Ascending aorta (tissue), 2 donors: Measurements from ENCODE around the gene MMD2. TPM values are rescaled to one million over a fixed set of nuclear protein-coding genes. Genes with fewer than 3 reads are reported as not detected.

Experiments used
- DNase-seq, 2 donors: peaks; one replicate each; pipeline ENCODE4 v3.0.0-alpha.2; 2019; ENCODE audit warnings: low spot score in 2 of 2
- H3K27ac ChIP-seq, 2 donors: fragments of 200-600 bp; sonication (generic); one replicate each; pipeline ENCODE4 v1.5.1; 2016 to 2017; ENCODE audit warnings: mild to moderate bottlenecking in 1 of 2
- H3K27me3 ChIP-seq: fragments of 200-600 bp; sonication (generic); one replicate; pipeline ENCODE4 v1.5.1; 2017
- H3K36me3 ChIP-seq, 2 donors: fragments of 200-600 bp; sonication (generic); one replicate each; pipeline ENCODE4 v1.5.1; 2016
- H3K4me1 ChIP-seq, 2 donors: fragments of 200-600 bp; sonication (generic); one replicate each; pipeline ENCODE4 v1.5.1; 2016 to 2017; ENCODE audit warnings: mild to moderate bottlenecking in 1 of 2
- H3K4me3 ChIP-seq, 2 donors: fragments of 200-600 bp; sonication (generic); one replicate each; pipeline ENCODE4 v1.5.1; 2016 to 2017; ENCODE audit warnings: mild to moderate bottlenecking in 1 of 2
- H3K9me3 ChIP-seq, 2 donors: fragments of 200-600 bp; sonication (generic); one replicate each; pipeline ENCODE4 v1.5.1; 2016
- CTCF ChIP-seq, 3 experiments: fragments of 200-600 bp in 2 of 3; fragments of 450-650 bp in 1 of 3; sonication (generic) in 2 of 3; IDR thresholded peaks; one replicate each; pipeline ENCODE4 v1.5.1; 2016 to 2019; ENCODE audit warnings: antibody characterized with exemption in 3 of 3, mild to moderate bottlenecking in 1 of 3, moderate library complexity in 1 of 3
- intact Hi-C: fragments of 100-400 bp; cut with DNase I; formaldehyde crosslinking; loops from one replicate; pipeline ENCODE4 v1.15.1; 2023
- total RNA-seq: library from RNA; depleted of rRNA; stranded (reverse); fragments of >200 nt; gene quantifications from one replicate; pipeline ENCODE4 v1.1.0, GENCODE V29; 2016

MMD2 gene
- total RNA-seq, 1 donor from 2014 or later = not detected

- Histone ChIP-seq H3K36me3 (no peaks in the 10 kb centered on the region), H3K4me3 (peak within 1 kb of the TSS; percentile 66 to 80), H3K4me1 (peaks cover 2 to 4% of the 10 kb centered on the region in 2 donors), H3K9me3 (no peaks in the 10 kb centered on the region), H3K27me3 (no peaks in the 10 kb centered on the region), H3K27ac (peak within 1 kb of the TSS; percentile 72 to 82)
- intact Hi-C loops = loop anchor here (1.0 to 10.0 kb wide), 8 partner anchors 51 to 243 kb away; partner anchors contain the start of genes AP5Z1, FOXK1 and RBAK
- peak; percentile 68 to 89 (median 86) for TF ChIP-seq CTCF (IDR thresholded peaks at IDR 0.05)
- peak; percentile 69 to 95 for DNase-seq
These were observed 75.4 kb downstream of the MMD2 start, which contains the start of gene RADIL for GRCh38 chr7:4883372-4884144. Gene RADIL (minus strand): TSS chr7:4883716. CDS start chr7:4878139, 5,577 bp downstream.

GRCh38 chr7:4883033-4883371, 76.0 kb downstream of the MMD2 start:
- peak overlapping the region; percentile 72 to 82 for H3K27ac ChIP-seq
- peak overlapping the region; percentile 66 to 80 for H3K4me3 ChIP-seq
- H3K27me3 ChIP-seq = no peaks in the 10 kb centered on the region
- DNase-seq = no peak
- no peaks in the 10 kb centered on the region for H3K9me3 ChIP-seq
- TF ChIP-seq CTCF (IDR thresholded peaks at IDR 0.05) = no peak
- intact Hi-C loops = loop anchor here (1.0 to 10.0 kb wide), 8 partner anchors 51 to 242 kb away; partner anchors contain the start of genes AP5Z1, FOXK1 and RBAK
- H3K36me3 ChIP-seq = peaks cover 0 to under 1% of the 10 kb centered on the region in 2 donors
- H3K4me1 ChIP-seq = peaks cover 2 to 4% of the 10 kb centered on the region in 2 donors

- H3K4me1 ChIP-seq = peaks cover 2 to 4% of the 10 kb centered on the region in 2 donors
These were observed 76.6 kb downstream of the MMD2 start for GRCh38 chr7:4882169-4883032.

GRCh38 chr7:4880218-4880617, 78.8 kb downstream of the MMD2 start:
- DNase-seq = no peak
- no peak for TF ChIP-seq CTCF (IDR thresholded peaks at IDR 0.05)
- intact Hi-C loops = loop anchor here (5.0 to 10.0 kb wide), 3 partner anchors 48 to 195 kb away; partner anchors contain the start of genes AP5Z1 and FOXK1
- H3K27ac ChIP-seq = no peak overlapping the region
- no peaks in the 10 kb centered on the region for H3K27me3 ChIP-seq
- H3K9me3 ChIP-seq = no peaks in the 10 kb centered on the region
- peaks cover 2 to 4% of the 10 kb centered on the region in 2 donors for H3K4me1 ChIP-seq
- peaks cover 9 to 16% of the 10 kb centered on the region in 2 donors for H3K36me3 ChIP-seq
- no peak overlapping the region for H3K4me3 ChIP-seq

More at GRCh38 chr7:4882169-4883032, 76.6 kb downstream of the MMD2 start:
- DNase-seq = peak; percentile 37 to 90
- H3K27me3 ChIP-seq = no peaks in the 10 kb centered on the region
- peak overlapping the region; percentile 66 to 80 for H3K4me3 ChIP-seq
- intact Hi-C loops = loop anchor here (1.0 to 10.0 kb wide), 8 partner anchors 50 to 242 kb away; partner anchors contain the start of genes AP5Z1, FOXK1 and RBAK
- H3K27ac ChIP-seq = peak overlapping the region; percentile 72 to 82
- no peaks in the 10 kb centered on the region for H3K9me3 ChIP-seq
- no peak for TF ChIP-seq CTCF (IDR thresholded peaks at IDR 0.05)
- peaks cover 4 to 6% of the 10 kb centered on the region in 2 donors for H3K36me3 ChIP-seq

- H3K9me3 ChIP-seq = no peaks in the 10 kb centered on the region
- intact Hi-C loops = loop anchor here (5.0 to 10.0 kb wide), 3 partner anchors 47 to 195 kb away; partner anchors contain the start of genes AP5Z1 and FOXK1
- no peak overlapping the region for H3K27ac ChIP-seq
- H3K4me1 ChIP-seq = peaks cover 2 to 4% of the 10 kb centered on the region in 2 donors
- peaks cover 9 to 16% of the 10 kb centered on the region in 2 donors for H3K36me3 ChIP-seq
- no peaks in the 10 kb centered on the region for H3K27me3 ChIP-seq
- no peak for TF ChIP-seq CTCF (IDR thresholded peaks at IDR 0.05)
- DNase-seq = no peak
- H3K4me3 ChIP-seq = no peak overlapping the region
These were observed 79.4 kb downstream of the MMD2 start for GRCh38 chr7:4879396-4880081.
